ENCODE data around the gene MRPL51. TPM values are rescaled to one million over a fixed set of nuclear protein-coding genes. Genes with fewer than 3 reads are reported as not detected.

Gene MRPL51
- total and polyA plus RNA-seq, 2 of the 8 experiments (the other 6 are each of a cell fraction or from before 2014, with no cell fraction given) = 119 to 331 TPM

GRCh38 chr12:6493497-6494257, 615 bp upstream of the MRPL51 start, which contains the start of gene NCAPD2 (continued):
- TF ChIP-seq YY1 (IDR thresholded peaks at IDR 0.05; ENCODE audit: low read depth, low read length) (no peak), PHF8 (conservative IDR thresholded peaks at IDR 0.05; ENCODE audit: low read depth, low read length) (peak; percentile 33), KDM5A (IDR thresholded peaks at IDR 0.05; ENCODE audit: low read length) (no peak), E2F6 (IDR thresholded peaks at IDR 0.05) (peak; percentile 30; the same call in 1 of the 2 replicates), EP300 (IDR thresholded peaks at IDR 0.05; ENCODE audit: borderline replicate concordance in 1 of 2, low read depth in 2 of 2, low read length in 2 of 2) (no peak), CHD7 (IDR thresholded peaks at IDR 0.05; ENCODE audit: insufficient replicate concordance, low read length) (no peak), POU5F1 (IDR thresholded peaks at IDR 0.05; ENCODE audit: low read depth, low read length) (no peak), CBX8 (IDR thresholded peaks at IDR 0.05; ENCODE audit: borderline replicate concordance, low read depth, low read length) (no peak), SP1 (IDR thresholded peaks at IDR 0.05; ENCODE audit: low read depth, low read length) (peak; percentile 82; the same call in 1 of the 2 replicates)

All from H1 (cell line).